ENCODE data around the gene ALX4.

- no peak for TF ChIP-seq CTCF (conservative IDR thresholded peaks at IDR 0.05; ENCODE audit: low read length)
- TF ChIP-seq EZH2phosphoT487 (IDR thresholded peaks at IDR 0.05; ENCODE audit: borderline replicate concordance): no peak
Measured at GRCh38 chr11:44315947-44316658, 6.2 kb upstream of the ALX4 start.

All from Loucy (cell line).